HPDE6-E6E7 (cell line): ENCODE results near the gene ZNF319.
A peak's percentile ranks its signal among the peaks of the same experiment; 100 is the strongest.
"Not testable (repeated sequence)": the region's sequence is repeated elsewhere in the genome, so short reads cannot be mapped to it uniquely, and the experiment has no call there.

Source experiments
- DNase-seq: peaks from one replicate; pipeline ENCODE4 v3.0.0; 2011; ENCODE audit warnings: missing footprints; ENCODE audit errors: extremely low spot score

ZNF319 gene

GRCh38 chr16:57997528-57998265 is 2.8 kb downstream of the ZNF319 start:
- no peak for DNase-seq

- no peak for DNase-seq
These were observed 3.3 kb downstream of the ZNF319 start for GRCh38 chr16:57997176-57997527.

GRCh38 chr16:57996406-57997175 is 3.9 kb downstream of the ZNF319 start:
- no peak for DNase-seq

GRCh38 chr16:57995721-57996405 is 4.6 kb downstream of the ZNF319 start:
- DNase-seq: no peak

- no peak for DNase-seq
These were observed 5.7 kb downstream of the ZNF319 start for GRCh38 chr16:57994778-57995177.

GRCh38 chr16:57994361-57994760 is 6.1 kb downstream of the ZNF319 start:
- no peak for DNase-seq

GRCh38 chr16:57993897-57994296 is 6.6 kb downstream of the ZNF319 start:
- no peak for DNase-seq

GRCh38 chr16:57993438-57993837 is 7.0 kb downstream of the ZNF319 start:
- peak; percentile 45 for DNase-seq

GRCh38 chr16:57992084-57992483 is 8.4 kb downstream of the ZNF319 start:
- DNase-seq: no peak

- DNase-seq: no peak
These were observed 8.9 kb downstream of the ZNF319 start for GRCh38 chr16:57991551-57992059.

- peak; percentile 92 for DNase-seq
These were observed 11.5 kb downstream of the ZNF319 start for GRCh38 chr16:57988929-57989328.

GRCh38 chr16:57987441-57988177 is 12.9 kb downstream of the ZNF319 start:
- DNase-seq: no peak

- DNase-seq: no peak
These were observed 14.3 kb downstream of the ZNF319 start for GRCh38 chr16:57986196-57986595.

GRCh38 chr16:57985204-57986181 is 15.0 kb downstream of the ZNF319 start:
- DNase-seq: no peak

- peak; percentile 85 for DNase-seq
These were observed 15.8 kb downstream of the ZNF319 start for GRCh38 chr16:57984443-57985203.

- DNase-seq: no peak
These were observed 18.1 kb downstream of the ZNF319 start for GRCh38 chr16:57982385-57982784.

GRCh38 chr16:57981636-57982035 is 18.8 kb downstream of the ZNF319 start:
- DNase-seq: no peak

- no peak for DNase-seq
These were observed 21.4 kb downstream of the ZNF319 start for GRCh38 chr16:57979006-57979585.

GRCh38 chr16:57978070-57978465 is 22.4 kb downstream of the ZNF319 start:
- not testable (repeated sequence) for DNase-seq
